LNCaP clone FGC (cell line): ENCODE measurements around the gene ORAI2.
"Not testable (repeated sequence)": the region's sequence is repeated elsewhere in the genome, so short reads cannot be mapped to it uniquely, and the experiment has no call there.

ENCODE experiments used
- DNase-seq: peaks from one replicate; pipeline ENCODE4 v3.0.0-alpha.2; 2011; ENCODE audit warnings: low read depth
- H3K4me3 ChIP-seq: 2 replicates; pipeline ENCODE4 v1.5.1; 2011; ENCODE audit warnings: mild to moderate bottlenecking, low read depth, low read length, control low read depth
- CTCF ChIP-seq: IDR thresholded peaks from 2 replicates; pipeline ENCODE4 v1.5.1; 2012; ENCODE audit warnings: mild to moderate bottlenecking; ENCODE audit not compliant: control insufficient read depth, insufficient read depth; ENCODE audit errors: extremely low read depth

ORAI2 gene

GRCh38 chr7:102453319-102453718 is 19.9 kb downstream of the ORAI2 start:
- DNase-seq = no peak
- TF ChIP-seq CTCF = no peak
- no peak overlapping the region for H3K4me3 ChIP-seq

- no peak overlapping the region for H3K4me3 ChIP-seq
- no peak for DNase-seq
- TF ChIP-seq CTCF = no peak
Observed at GRCh38 chr7:102454468-102454867, 21.1 kb downstream of the ORAI2 start.

GRCh38 chr7:102454932-102455331 is 21.6 kb downstream of the ORAI2 start:
- DNase-seq, H3K4me3 ChIP-seq: not testable (repeated sequence)

- TF ChIP-seq CTCF = no peak
- DNase-seq = no peak
- no peak overlapping the region for H3K4me3 ChIP-seq
Observed at GRCh38 chr7:102455596-102455995, 22.2 kb downstream of the ORAI2 start.

DNA sequence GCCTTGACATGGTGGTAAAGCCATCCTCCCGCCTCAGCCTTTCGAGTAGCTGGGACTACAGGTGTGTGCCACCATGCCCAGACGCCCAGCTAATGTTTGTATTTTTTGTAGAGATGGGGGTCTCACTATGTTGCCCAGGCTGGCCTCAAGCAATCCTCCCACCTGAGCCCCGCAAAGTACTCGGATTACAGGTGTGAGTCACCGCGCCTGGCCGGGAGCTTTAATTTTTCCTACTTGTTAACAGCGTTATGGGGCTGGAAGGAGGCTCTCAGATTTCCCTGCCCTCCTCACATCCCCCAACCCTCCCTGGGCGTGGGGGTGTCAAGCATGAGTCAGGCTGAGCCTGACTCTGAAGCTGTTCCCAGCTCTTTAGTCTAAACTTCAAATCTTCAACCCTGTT is 23.0 kb downstream of the ORAI2 start:
- no peak overlapping the region for H3K4me3 ChIP-seq
- no peak for TF ChIP-seq CTCF
- DNase-seq = no peak

GRCh38 chr7:102457352-102457924 is 24.1 kb downstream of the ORAI2 start:
- DNase-seq = no peak
- no peak overlapping the region for H3K4me3 ChIP-seq
- TF ChIP-seq CTCF = no peak

GRCh38 chr7:102459221-102459844 is 26.0 kb downstream of the ORAI2 start:
- no peak for DNase-seq
- no peak for TF ChIP-seq CTCF
- H3K4me3 ChIP-seq = no peak overlapping the region
